Activated T-cell treated with anti-CD3 and anti-CD28 coated beads, Interleukin-2, amount 50 U/mL, for 24 hours (primary cell): Measurements from ENCODE around the gene STK38.

ENCODE experiments used
- DNase-seq: peaks from one replicate; pipeline ENCODE4 v3.0.0-alpha.2; 2020
- H3K27ac Mint-ChIP-seq: 2 replicates; pipeline ENCODE4 v1.8.0; 2020; ENCODE audit warnings: mild to moderate bottlenecking, mixed read lengths
- H3K27me3 Mint-ChIP-seq: 2 replicates; pipeline ENCODE4 v1.8.0; 2020; ENCODE audit warnings: mixed read lengths
- H3K36me3 Mint-ChIP-seq: 2 replicates; pipeline ENCODE4 v1.8.0; 2020; ENCODE audit warnings: low read depth, mixed read lengths
- H3K4me1 Mint-ChIP-seq: 2 replicates; pipeline ENCODE4 v1.8.0; 2020; ENCODE audit warnings: low read depth, mixed read lengths
- H3K4me3 Mint-ChIP-seq: 2 replicates; pipeline ENCODE4 v1.8.0; 2020; ENCODE audit warnings: mild to moderate bottlenecking, moderate library complexity, mixed read lengths
- H3K9me3 Mint-ChIP-seq: 2 replicates; pipeline ENCODE4 v1.8.0; 2020; ENCODE audit warnings: mixed read lengths

The STK38 gene

GRCh38 chr6:36519352-36519751 lies 27.9 kb downstream of the STK38 start:
- Mint-ChIP-seq H3K4me3 (no peak overlapping the region), H3K27me3 (no peaks in the 10 kb centered on the region), H3K36me3 (peaks cover 93% of the 10 kb centered on the region), H3K27ac (peak overlapping the region; percentile 51), H3K4me1 (peaks cover 56% of the 10 kb centered on the region), H3K9me3 (no peaks in the 10 kb centered on the region)
- DNase-seq = no peak

- Mint-ChIP-seq H3K36me3 (peaks cover 90% of the 10 kb centered on the region), H3K4me1 (peaks cover 55% of the 10 kb centered on the region), H3K9me3 (no peaks in the 10 kb centered on the region), H3K27me3 (no peaks in the 10 kb centered on the region), H3K27ac (peak overlapping the region; percentile 67), H3K4me3 (no peak overlapping the region)
- no peak for DNase-seq
Measured at GRCh38 chr6:36517408-36517807, 29.9 kb downstream of the STK38 start.

DNA sequence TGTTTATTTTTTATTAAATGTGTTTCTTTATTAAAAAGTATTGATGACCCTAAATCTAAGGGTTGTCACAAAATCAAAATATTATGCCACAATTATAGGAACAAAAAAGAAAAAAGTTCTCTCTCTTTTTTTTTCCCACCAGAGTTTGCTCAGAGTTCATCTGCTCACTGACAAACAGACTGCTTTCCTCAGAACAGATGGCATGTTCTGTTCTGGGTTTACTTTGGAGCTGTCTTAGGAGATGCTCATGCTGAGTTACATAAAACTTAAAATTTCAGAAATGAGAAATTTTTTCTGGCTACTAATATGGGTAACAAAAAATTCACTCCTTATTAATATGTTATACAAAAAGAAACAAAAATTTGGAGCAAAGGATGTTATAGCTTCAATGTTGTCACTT lies 30.3 kb downstream of the STK38 start:
- H3K9me3 Mint-ChIP-seq = no peaks in the 10 kb centered on the region
- no peaks in the 10 kb centered on the region for H3K27me3 Mint-ChIP-seq
- H3K4me1 Mint-ChIP-seq = peaks cover 55% of the 10 kb centered on the region
- H3K4me3 Mint-ChIP-seq = no peak overlapping the region
- DNase-seq = no peak
- peaks cover 90% of the 10 kb centered on the region for H3K36me3 Mint-ChIP-seq
- H3K27ac Mint-ChIP-seq = peak overlapping the region; percentile 67

DNA sequence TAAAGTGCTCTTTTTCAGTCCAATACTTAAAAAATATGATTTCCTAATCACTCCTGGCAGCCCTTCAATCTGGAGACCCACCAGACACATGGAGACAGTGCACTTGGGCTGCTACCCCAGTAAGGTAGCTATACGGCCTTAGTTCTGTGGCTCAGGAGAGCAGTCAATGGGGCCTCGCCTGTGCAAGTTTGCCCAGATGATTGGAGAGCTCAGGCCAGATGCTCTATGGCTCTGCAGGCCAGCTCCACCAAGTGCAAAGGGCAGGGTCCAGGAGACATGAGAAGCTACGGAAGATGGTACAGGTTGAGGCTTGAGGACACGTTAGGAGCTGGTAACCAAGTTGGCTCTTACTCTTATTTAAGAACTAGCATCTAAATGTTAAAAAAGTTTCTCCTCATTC lies 30.7 kb downstream of the STK38 start:
- Mint-ChIP-seq H3K36me3 (peaks cover 90% of the 10 kb centered on the region), H3K9me3 (no peaks in the 10 kb centered on the region), H3K27me3 (no peaks in the 10 kb centered on the region), H3K4me1 (peaks cover 52% of the 10 kb centered on the region), H3K4me3 (no peak overlapping the region), H3K27ac (peak overlapping the region; percentile 79)
- no peak for DNase-seq

DNA sequence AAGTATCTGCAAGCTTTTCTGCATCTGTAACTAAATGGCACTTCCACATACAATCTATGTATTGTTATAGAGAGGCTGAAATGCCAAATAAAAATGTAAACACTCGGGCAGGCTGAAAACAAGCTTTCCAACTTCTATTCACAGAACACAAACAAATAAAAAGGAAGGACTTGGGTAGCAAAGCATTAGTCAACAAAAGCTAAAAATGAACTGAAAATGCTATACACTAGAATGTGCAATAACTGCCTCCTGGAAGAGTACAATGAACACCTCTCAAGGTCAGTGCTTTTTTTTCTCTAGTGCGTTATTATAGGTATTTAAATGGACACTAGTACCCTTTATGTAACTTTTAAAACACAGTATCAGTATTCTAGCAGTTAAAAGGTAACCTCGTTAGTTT lies 31.4 kb downstream of the STK38 start:
- no peak overlapping the region for H3K4me3 Mint-ChIP-seq
- peaks cover 51% of the 10 kb centered on the region for H3K4me1 Mint-ChIP-seq
- peaks cover 92% of the 10 kb centered on the region for H3K36me3 Mint-ChIP-seq
- peak overlapping the region; percentile 79 for H3K27ac Mint-ChIP-seq
- no peaks in the 10 kb centered on the region for H3K27me3 Mint-ChIP-seq
- no peak for DNase-seq
- no peaks in the 10 kb centered on the region for H3K9me3 Mint-ChIP-seq

DNA sequence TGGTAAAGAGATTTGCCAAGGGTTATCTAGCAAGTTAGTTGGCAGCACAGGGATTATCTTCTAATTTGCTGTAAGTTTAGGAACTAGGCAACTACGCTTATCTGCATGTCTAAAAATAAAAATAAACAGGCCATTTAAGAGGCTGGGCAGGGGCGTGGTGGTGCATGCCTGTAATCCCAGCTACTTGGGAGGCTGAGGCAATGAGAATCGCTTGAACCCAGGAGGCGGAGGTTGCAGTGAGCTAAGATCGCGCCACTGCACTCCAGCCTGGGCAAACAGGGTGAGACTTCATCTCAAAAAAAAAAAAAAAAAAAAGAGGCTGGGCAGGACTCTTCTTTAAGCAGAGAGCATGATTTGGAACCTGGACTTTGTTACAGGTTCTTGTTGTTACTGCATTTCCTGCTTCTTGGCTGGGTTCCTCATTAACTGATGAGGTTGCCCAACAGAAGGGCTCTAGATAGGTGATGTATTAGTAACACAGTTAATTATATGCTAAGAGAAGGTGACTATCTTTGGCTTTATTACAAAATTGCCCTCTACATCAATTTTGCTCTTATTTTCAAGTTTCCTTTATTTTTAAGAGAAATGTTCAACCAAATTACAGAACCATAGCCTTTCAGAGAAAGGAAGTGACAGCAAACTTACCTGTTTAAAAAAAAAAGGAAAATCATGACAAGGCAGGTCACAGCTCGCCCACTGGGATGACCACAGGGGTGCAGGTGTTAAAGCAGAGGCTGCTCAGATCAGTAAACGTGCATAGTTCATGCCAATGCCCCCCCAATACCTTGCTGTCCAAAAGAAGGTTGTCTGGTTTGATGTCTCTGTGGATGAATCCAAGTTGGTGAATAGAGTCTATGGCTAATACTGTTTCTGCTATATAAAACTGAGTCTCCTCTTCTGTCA lies 32.5 kb downstream of the STK38 start:
- Mint-ChIP-seq H3K36me3 (peaks cover 92% of the 10 kb centered on the region), H3K4me1 (peaks cover 41% of the 10 kb centered on the region), H3K27me3 (no peaks in the 10 kb centered on the region), H3K27ac (peak overlapping the region; percentile 53), H3K9me3 (no peaks in the 10 kb centered on the region), H3K4me3 (no peak overlapping the region)
- no peak for DNase-seq

- Mint-ChIP-seq H3K9me3 (no peaks in the 10 kb centered on the region), H3K36me3 (peaks cover 87% of the 10 kb centered on the region), H3K4me1 (peaks cover 39% of the 10 kb centered on the region), H3K27ac (no peak overlapping the region), H3K4me3 (no peak overlapping the region), H3K27me3 (no peaks in the 10 kb centered on the region)
- DNase-seq = no peak
Measured at GRCh38 chr6:36510365-36510764, 36.9 kb downstream of the STK38 start.

- no peak overlapping the region for H3K4me3 Mint-ChIP-seq
- H3K4me1 Mint-ChIP-seq = peaks cover 39% of the 10 kb centered on the region
- no peaks in the 10 kb centered on the region for H3K9me3 Mint-ChIP-seq
- no peaks in the 10 kb centered on the region for H3K27me3 Mint-ChIP-seq
- H3K27ac Mint-ChIP-seq = peak overlapping the region; percentile 26
- H3K36me3 Mint-ChIP-seq = peaks cover 90% of the 10 kb centered on the region
- DNase-seq = no peak
Measured at GRCh38 chr6:36508532-36508931, 38.7 kb downstream of the STK38 start.

DNA sequence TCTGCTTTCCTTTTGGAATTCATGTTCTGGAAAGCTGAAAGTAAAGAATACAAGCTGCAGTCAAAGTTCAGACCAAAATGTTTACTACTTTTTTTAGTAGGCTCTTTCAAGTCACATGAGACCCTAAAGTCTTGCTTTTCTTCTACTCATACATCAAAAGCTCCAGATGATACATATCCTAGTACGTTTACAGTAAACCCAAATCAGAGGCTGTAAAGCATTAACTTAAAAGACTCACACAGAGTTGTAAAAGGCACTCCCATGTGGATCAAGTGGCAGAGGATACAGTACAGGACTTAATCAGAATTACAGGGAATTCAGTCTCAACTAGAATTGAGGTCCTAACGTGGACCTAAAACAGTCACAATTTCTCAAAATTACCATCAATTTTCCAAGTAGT lies 40.7 kb downstream of the STK38 start:
- H3K4me1 Mint-ChIP-seq = peaks cover 39% of the 10 kb centered on the region
- H3K27ac Mint-ChIP-seq = peak overlapping the region; percentile 41
- peaks cover 94% of the 10 kb centered on the region for H3K36me3 Mint-ChIP-seq

GRCh38 chr6:36505744-36506534 lies 41.3 kb downstream of the STK38 start:
- H3K4me3 Mint-ChIP-seq = no peak overlapping the region
- H3K27ac Mint-ChIP-seq = peak overlapping the region; percentile 41
- no peaks in the 10 kb centered on the region for H3K27me3 Mint-ChIP-seq
- DNase-seq = no peak
- H3K9me3 Mint-ChIP-seq = no peaks in the 10 kb centered on the region
- peaks cover 92% of the 10 kb centered on the region for H3K36me3 Mint-ChIP-seq
- H3K4me1 Mint-ChIP-seq = peaks cover 39% of the 10 kb centered on the region

More for the DNA sequence above, 40.7 kb downstream of the STK38 start:
- no peak overlapping the region for H3K4me3 Mint-ChIP-seq
- no peak for DNase-seq
- no peaks in the 10 kb centered on the region for H3K9me3 Mint-ChIP-seq
- no peaks in the 10 kb centered on the region for H3K27me3 Mint-ChIP-seq

- no peak for DNase-seq
- no peaks in the 10 kb centered on the region for H3K27me3 Mint-ChIP-seq
- H3K36me3 Mint-ChIP-seq = peaks cover 86% of the 10 kb centered on the region
- peaks cover 39% of the 10 kb centered on the region for H3K4me1 Mint-ChIP-seq
- peak overlapping the region; percentile 18 for H3K27ac Mint-ChIP-seq
- no peaks in the 10 kb centered on the region for H3K9me3 Mint-ChIP-seq
- H3K4me3 Mint-ChIP-seq = no peak overlapping the region
Measured at GRCh38 chr6:36504982-36505381, 42.3 kb downstream of the STK38 start.

DNA sequence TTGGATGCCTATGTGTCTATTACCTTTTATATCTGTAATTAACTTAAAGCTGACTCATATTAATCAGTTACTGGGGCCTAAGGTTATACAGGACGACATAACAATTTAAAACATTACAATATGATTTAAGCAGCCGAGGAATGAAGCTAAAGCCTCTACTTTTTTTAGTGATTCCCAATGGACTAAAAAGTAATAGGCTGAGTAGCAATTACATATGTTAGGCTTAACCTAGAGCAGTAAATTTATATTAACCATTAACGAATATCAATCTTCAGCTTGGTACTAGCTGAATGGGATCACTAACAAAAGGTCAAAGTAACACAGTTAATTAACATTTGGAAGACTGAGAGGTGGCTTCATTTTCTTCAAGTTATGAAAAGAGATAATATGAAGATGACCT lies 43.1 kb downstream of the STK38 start:
- H3K27me3 Mint-ChIP-seq = no peaks in the 10 kb centered on the region
- DNase-seq = no peak
- no peak overlapping the region for H3K4me3 Mint-ChIP-seq
- peaks cover 38% of the 10 kb centered on the region for H3K4me1 Mint-ChIP-seq
- peak overlapping the region; percentile 16 for H3K27ac Mint-ChIP-seq
- H3K36me3 Mint-ChIP-seq = peaks cover 86% of the 10 kb centered on the region
- H3K9me3 Mint-ChIP-seq = no peaks in the 10 kb centered on the region

GRCh38 chr6:36501686-36502085 lies 45.6 kb downstream of the STK38 start:
- Mint-ChIP-seq H3K27me3 (no peaks in the 10 kb centered on the region), H3K9me3 (no peaks in the 10 kb centered on the region), H3K4me3 (no peak overlapping the region), H3K4me1 (peaks cover 24% of the 10 kb centered on the region), H3K27ac (no peak overlapping the region), H3K36me3 (peaks cover 91% of the 10 kb centered on the region)
- no peak for DNase-seq

GRCh38 chr6:36499918-36500317 lies 47.4 kb downstream of the STK38 start:
- Mint-ChIP-seq H3K27ac (peak overlapping the region; percentile 6), H3K4me3 (no peak overlapping the region), H3K36me3 (peaks cover 91% of the 10 kb centered on the region), H3K27me3 (no peaks in the 10 kb centered on the region), H3K4me1 (peaks cover 22% of the 10 kb centered on the region), H3K9me3 (no peaks in the 10 kb centered on the region)
- no peak for DNase-seq

GRCh38 chr6:36495086-36495485 lies 52.2 kb downstream of the STK38 start:
- H3K36me3 Mint-ChIP-seq = peaks cover 89% of the 10 kb centered on the region
- H3K4me3 Mint-ChIP-seq = no peak overlapping the region
- no peak for DNase-seq

More at GRCh38 chr6:36495086-36495485, 52.2 kb downstream of the STK38 start:
- H3K27ac Mint-ChIP-seq = peak overlapping the region; percentile 41
- no peaks in the 10 kb centered on the region for H3K27me3 Mint-ChIP-seq
- H3K4me1 Mint-ChIP-seq = peaks cover 45% of the 10 kb centered on the region
- no peaks in the 10 kb centered on the region for H3K9me3 Mint-ChIP-seq
